ENCODE measurements around the gene GAS1.

- TF ChIP-seq CTCF (IDR thresholded peaks at IDR 0.05) (no peak), POLR2A (IDR thresholded peaks at IDR 0.05) (no peak)
These were observed 7.7 kb upstream of the GAS1 start for GRCh38 chr9:86955042-86955441.

All from tibial nerve (tissue), 3 donors.